ENCODE data around the gene DSCAML1.

GRCh38 chr11:117593065-117593464 lies 204.0 kb downstream of the DSCAML1 start:
- TF ChIP-seq POLR2AphosphoS5 (IDR thresholded peaks at IDR 0.05) (no peak), CTCF (IDR thresholded peaks at IDR 0.05) (no peak), POLR2A (IDR thresholded peaks at IDR 0.05) (no peak), EP300 (IDR thresholded peaks at IDR 0.05) (no peak)

All from upper lobe of left lung (tissue), 4 donors.